OCI-LY1 (cell line): ENCODE measurements around the gene CEP85.

Experiments used
- CTCF ChIP-seq: fragments of 200-600 bp; sonication (generic), shearing (Covaris generic); IDR thresholded peaks from 2 replicates; pipeline ENCODE4 v1.5.1; 2017; ENCODE audit warnings: mild to moderate bottlenecking, antibody characterized with exemption, low read length, moderate library complexity, mixed read lengths
- EZH2 ChIP-seq: fragments of 200-600 bp; sonication (generic), shearing (Covaris generic); IDR thresholded peaks from 2 replicates; pipeline ENCODE4 v1.8.0; 2017; ENCODE audit warnings: borderline replicate concordance, mixed run types, mild to moderate bottlenecking, antibody characterized with exemption, low read length, moderate library complexity, mixed read lengths

GRCh38 chr1:26307363-26307781 lies 73.4 kb downstream of the CEP85 start:
- no peak for TF ChIP-seq CTCF
- TF ChIP-seq EZH2, result no peak
